ENCODE data around the gene TAF1B. TPM values are rescaled to one million over a fixed set of nuclear protein-coding genes. Genes with fewer than 3 reads are reported as not detected.

The TAF1B gene
- total RNA-seq, 1 donor from 2014 or later, result 19.0 TPM

DNA sequence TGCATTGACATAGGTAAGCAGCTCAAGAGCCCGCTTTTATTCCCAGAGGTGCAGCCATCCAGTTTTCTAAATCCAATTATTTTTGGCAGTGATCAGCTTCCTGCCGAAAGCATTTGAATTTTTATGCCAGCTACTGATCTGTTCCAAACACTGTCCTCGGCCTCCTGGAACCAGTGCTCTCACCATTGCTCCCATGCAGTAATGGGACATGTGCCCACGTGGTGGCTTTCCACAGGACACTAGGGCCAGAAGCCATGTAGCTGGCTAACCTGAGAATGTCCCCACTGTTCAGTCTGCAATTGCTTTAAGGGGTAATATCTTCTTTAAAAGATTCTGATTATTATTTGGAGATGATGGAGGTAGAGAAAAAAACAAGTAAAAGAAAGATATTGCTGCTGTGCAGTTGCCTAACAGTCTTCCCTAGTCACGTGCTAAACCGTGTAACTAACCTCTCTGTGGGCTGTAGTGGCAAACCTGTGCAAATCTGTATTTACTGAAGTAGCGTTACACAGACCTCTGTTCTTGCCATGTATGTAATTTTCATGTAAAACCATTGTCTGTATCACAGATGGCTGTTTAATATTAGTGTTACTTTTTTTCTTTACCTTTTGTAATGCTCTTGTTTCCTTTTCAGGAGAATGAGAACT, 121.2 kb downstream of the TAF1B start:
- peak in 1 of 2 donors; percentile 31 for DNase-seq (ENCODE audit: low read depth in 2 of 2)

DNA sequence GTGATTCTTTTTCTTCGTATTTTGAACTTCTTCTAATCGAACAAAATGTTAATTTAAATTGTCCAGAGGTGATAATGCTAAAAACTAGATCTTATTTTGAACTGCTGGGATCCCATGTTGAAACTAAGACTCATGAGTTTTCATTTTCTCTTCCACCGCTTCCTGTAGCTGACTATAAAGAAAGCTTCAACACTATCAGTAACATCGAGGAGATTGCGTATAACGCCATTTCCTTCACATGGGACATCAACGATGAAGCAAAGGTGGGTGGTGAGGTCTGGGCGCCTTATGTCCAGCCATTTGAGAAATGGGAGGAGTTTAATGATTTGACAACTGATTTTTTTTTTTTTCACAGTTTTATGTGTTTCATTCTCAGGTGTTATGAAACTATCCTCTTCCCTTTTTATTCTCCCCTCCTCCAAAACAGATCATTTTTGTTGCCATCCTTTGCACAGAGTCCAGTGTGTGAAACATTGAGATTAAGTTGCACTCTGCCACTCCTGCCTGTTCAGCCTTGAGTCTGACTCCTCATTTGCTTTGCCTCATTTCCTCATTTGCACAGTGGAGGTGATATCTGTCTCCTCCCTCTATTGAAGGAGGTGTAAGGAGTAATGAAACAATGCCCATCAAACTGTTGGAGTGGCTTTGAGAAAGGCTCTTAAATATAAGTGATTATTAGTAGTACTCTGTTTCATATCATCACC, 122.0 kb downstream of the TAF1B start:
- no peak for DNase-seq (ENCODE audit: low read depth in 2 of 2)

DNA sequence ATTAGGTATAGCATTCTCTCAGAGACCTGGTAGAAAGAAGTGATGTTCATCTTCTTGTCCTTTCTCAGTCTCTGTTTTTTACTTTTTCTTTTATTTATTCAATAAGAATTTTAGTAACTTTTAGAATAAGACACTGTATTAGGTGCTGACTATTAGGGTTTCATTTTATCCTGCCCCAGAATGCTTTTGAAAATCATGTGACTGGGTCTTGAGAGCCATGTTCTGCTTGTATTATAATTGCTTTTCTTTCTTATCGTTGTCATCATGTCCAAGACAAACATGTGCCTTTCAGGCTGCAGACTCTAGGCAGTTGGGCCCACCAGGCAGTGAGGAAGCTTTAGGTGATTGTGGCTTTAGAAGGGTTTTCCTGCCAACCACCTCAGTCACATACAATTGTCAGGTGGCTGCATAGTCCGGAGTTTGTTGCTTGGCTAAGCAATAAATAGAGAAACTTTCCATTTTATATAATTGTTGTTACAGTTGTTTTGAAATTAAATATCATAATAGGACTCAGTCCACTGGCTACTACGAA, 123.3 kb downstream of the TAF1B start:
- DNase-seq (ENCODE audit: low read depth in 2 of 2), result no peak

DNA sequence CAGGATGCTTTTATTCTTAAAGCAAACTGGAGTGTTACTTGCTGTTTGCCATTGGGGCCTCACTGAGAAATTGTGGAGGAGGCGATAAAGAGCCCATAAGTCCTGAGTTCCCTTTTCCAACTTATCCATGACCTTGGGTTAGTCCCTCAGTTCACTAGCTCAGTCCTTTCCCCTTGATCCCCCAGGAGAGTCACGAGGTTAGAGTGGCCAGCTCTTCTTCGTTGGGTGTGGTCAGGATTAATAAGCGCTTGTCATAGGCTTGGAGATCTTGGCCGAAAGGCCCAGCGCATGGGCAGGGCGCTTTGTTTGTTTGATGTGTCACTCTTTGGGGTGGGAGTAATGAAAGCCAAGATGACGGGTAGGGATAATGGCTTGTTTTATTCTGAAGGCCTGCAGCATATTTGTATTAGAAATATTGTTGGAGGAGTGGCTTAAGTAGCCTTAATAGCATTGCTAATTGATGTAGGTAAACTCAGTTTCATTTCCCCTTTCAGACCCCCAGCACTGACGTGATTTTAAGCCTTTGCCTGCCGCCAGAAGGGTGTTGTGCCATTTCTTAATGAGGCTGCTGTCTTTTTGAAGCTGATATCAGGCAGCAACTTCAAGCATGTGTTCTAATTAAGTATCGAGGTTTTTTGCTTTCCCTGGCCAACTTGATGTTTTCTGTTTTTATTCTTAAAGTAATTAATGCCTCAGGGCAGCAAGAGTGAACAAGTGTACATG, 123.9 kb downstream of the TAF1B start:
- no peak for DNase-seq (ENCODE audit: low read depth in 2 of 2)

DNA sequence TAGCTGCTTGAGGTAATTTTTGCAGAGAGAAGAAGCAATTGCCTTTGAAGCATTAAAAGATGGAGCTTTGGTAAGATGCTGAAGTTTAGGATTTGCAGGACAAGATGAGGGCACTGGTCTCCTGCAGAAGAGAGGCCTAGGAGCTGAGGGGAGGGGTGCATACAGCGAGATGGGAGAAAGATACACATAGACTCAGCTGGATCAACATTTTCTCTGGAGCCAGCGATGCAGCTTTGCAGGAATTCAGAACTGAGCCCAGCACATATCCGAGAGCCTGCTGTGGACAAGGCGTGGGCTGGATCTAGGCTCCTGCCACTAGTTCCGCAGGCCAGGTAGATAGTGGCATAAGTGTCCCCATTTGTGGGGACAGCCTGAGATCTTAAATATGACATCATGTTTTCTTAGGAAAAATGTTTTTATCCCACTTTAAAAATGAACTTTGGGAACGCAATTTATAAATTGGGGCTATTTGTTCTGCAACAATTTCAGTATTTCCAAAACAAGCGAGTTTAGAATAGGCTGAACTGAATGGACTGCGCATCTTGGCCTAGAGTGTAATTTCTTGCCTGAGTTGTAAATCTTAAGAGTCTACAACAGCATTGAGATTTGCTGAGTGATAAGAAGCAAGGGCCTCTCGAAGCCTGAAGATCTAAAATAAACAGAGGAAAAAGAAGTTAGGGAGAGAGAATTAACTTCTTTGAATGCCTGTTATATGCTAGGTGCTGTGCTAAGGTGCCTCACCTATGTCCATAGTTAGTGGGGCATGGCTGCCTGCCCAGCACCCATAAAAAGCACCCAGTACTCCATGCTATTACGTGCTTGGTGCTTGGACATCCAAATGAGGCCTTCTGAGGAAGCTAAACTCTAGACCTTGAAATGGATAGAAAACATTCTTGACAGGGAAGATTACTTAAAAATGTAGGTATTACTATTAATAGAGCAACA, 125.6 kb downstream of the TAF1B start:
- DNase-seq (ENCODE audit: low read depth in 2 of 2), result no peak

DNA sequence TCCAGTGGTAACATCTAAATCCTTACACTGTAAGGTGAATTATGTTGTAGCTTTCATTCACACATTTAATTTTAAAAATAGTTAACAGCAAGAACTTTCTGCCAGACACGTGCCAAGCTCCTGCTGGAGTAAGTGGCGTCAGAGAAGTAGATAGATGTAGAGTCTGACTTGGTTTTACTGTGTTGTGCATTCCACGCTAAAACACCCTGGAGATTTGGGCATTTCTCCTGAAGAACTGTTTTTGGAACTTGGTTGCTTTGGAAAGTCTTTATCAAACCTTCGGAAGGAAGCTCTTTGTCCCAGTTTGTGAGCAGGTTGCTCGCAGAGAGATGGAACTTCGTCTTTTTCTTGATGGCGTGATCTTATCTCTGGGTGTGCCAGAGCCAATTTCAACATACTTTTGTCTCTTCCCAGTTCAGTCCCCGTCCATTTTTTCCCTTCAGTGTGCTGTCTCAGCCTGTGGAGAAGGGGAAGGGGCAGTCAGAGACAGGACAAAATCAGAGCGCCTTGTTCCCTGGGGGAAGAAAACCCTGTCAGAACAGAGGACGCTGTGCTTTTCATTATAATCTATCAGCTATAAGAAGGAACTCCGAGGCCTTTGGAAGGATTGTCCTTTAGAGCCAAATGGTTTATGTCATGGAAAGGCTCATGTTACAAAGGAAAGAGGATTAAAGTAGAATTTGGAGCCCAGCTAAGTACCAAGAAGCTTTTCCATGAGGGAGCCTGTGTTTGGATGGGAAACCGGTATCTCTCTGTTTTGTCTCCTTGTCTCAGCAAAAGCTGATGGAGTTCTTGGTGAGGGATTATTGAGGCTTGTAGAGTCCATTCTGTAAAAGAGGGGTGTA, 127.1 kb downstream of the TAF1B start:
- DNase-seq (ENCODE audit: low read depth in 2 of 2), result no peak

DNA sequence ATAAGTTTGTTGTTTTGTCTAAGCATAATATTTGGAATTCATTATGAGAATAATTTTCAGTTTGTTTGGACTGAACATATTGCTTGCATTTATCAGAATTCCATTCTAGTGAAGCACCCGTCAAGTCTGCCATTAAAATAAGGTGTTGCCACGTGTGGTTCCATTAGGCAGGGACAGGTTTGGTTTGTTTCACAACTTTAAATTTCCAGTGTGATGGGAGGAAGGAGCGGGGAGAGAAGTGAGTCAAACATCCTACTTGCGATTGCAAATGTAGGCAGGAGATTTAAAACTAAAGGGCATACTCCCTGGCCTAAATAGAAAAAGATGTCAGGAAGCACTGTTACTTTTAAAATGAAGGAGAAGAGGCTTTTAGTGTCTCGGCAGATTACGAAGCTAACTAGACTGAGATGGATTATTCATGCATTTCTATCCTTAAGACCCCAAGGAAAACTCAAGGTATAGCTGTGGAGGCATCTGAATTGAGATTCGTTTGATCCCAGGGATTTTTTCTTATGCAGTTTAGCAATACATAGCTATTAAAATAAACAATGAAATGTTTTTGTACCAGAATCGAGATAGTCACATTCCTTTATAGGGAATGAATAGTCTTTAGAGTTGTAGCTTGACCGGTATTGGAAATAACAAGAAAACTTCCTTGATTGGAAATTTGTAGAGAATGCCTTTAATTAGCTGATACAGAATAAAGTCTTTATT, 128.0 kb downstream of the TAF1B start:
- DNase-seq (ENCODE audit: low read depth in 2 of 2), result no peak

DNA sequence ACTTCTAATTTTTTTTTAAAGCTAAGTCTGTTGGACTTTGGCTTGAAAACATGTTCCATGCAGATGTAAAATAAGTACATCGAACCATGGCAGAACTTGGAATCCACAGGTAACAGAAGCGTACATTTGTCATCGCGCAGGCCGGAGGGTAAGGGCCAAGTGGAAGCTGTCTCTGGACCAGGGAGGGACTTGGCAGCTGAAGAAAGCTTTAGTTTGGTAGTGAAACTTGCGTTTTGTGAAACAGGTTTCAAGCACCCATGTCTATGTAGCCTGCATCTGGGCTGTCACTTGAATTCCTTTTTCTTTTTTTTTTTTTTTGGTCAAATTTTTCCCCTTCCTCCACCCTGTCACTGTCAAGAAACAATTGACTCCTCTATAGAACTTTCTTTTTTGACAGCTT, 128.6 kb downstream of the TAF1B start:
- DNase-seq (ENCODE audit: low read depth in 2 of 2), result no peak

DNA sequence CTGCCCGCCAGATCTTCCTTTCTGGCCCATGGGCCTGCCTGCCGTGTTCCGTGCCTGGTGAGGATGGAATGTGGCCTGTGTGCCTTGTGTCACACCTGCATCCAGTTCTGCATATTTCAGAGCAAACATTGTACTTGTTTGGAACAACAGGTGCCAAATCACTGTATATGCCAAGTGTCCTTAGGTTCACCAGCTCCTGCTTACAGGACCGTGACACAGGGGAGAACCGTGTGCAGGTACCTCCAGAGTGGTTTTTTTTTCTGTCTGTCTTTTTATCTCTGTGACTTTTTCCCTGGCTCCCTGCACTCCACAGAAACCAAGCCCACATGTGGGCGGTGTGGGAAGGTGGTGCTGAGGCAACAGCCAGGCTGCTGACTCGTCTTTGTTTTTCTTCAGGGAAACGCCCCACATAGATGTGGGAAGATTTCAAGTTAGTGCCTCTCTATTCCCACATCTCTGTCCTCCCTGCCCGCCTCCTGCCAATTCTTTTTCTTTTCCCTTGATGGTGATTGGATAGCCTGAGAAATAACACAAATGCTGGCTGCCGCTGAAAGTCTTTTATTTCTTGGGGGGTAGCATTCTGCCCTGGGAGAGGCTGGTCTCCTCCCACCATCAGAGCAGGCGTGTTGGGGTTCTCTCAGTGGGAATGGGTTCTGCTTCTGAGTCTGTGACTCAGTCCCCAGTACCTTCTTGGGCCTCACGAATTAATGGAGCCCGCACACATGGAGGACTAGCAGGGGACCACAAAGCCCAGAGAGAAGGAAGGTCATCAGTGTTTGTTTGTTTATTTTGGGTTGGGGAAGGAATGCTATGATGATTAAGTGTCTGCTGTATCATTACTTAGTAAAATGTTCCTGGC, 129.6 kb downstream of the TAF1B start:
- no peak for DNase-seq (ENCODE audit: low read depth in 2 of 2)

DNA sequence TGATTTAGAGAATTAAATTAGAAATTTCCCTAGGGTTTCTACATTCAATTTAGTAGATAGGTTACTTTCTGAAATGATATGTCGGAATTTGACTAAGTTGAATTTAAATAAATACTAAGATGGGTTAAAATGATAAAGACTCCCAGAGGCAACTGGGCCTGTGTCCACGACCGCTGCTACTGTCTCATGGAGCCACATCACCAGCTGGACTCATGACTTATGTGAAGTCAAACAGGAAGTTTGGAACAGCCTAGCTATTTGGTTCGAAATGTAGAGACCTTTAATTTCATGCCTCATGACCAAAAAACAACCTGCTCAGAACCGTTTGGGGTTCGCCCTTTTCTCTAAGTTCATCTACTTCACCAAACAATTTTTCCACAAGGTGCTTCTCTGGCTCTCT, 130.4 kb downstream of the TAF1B start:
- DNase-seq (ENCODE audit: low read depth in 2 of 2), result peak in 1 of 2 donors; percentile 50

DNA sequence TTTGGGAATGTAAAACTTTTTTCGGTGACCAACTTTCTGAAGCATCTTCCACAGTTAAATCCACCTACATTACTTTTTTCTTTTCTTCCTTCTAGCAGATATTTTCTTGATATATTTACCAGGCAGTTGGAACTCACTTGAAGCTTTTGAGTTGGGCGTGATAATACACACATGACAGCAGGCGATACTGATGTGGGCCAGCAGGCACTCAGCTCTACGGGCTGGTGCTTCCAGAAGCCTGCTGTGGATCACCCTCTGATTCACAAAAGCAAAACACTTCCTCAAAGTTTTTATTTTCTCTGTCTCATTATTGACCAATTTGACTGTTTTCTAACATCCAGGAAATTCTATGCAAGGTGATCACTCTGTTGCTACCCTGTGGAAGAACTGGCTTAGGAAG, 131.1 kb downstream of the TAF1B start:
- peak in 1 of 2 donors; percentile 34 for DNase-seq (ENCODE audit: low read depth in 2 of 2)

DNA sequence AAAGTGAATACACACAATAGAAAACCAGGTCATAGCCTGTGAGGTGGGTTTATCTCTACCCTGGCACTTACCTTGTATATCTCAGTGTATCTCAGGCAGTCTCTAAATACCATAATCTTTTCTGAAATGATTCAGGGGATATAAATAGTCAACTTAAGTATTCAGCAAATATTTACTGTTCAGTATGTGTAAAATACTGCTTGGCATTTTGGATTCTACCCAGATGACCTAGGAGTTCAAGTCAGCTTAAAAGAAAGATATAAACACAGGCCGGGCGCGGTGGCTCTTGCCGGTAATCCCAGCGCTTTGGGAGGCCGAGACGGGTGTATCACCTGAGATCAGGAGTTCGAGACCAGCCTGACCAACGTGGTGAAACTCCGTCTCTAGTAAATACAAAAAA, 132.1 kb downstream of the TAF1B start:
- DNase-seq (ENCODE audit: low read depth in 2 of 2), result peak in 1 of 2 donors; percentile 27

DNA sequence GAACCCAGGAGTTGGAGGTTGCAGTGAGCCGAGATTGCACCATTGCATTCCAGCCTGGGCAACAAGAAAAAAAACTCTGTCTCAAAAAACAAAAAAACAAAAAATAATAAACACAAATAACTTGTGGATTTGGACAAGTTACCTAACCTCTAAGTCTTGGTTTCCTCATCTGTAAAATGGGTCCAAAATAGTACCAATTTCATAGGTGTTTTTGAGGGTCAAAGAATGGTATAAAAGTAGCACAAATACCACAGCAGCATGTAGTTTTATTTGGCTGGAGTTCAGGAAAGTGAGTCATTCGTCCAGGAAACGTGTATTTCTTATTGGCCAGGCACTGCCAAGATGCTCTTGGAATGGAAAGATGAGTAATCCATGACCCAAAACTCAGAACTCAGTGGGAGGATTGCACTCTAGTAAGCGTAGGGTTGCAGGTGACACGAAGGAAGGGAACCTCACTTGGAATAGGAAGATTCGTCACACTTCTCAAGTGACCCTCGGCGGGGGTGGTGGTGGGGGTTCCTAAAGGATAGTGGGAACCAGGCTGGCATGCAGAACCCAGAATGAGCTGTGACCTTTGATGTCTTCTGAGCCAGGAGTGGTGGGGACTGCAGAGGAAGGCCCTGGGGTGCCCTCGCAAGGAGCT, 132.7 kb downstream of the TAF1B start:
- peak; percentile 95 to 96 for DNase-seq (ENCODE audit: low read depth in 2 of 2)

DNA sequence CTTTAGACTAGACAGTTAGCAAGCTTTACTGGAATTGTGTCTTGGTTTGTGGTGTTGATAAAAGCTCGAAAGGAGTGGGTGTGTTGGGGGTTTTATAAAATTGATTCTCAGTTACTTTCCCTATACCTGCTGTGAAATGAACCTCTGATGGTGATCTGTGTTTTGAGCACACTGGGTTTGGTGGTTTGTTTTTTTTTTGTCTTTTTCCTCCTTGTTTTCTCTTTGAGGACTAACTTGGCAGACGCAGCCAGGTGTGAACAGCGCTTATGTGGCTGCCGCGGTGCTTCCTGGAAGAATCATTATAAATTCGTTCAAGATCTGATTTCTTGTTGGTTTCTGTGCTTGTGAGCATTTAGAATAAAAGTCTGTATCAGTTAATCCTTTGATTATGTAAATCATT, 136.7 kb downstream of the TAF1B start:
- DNase-seq (ENCODE audit: low read depth in 2 of 2), result no peak

DNA sequence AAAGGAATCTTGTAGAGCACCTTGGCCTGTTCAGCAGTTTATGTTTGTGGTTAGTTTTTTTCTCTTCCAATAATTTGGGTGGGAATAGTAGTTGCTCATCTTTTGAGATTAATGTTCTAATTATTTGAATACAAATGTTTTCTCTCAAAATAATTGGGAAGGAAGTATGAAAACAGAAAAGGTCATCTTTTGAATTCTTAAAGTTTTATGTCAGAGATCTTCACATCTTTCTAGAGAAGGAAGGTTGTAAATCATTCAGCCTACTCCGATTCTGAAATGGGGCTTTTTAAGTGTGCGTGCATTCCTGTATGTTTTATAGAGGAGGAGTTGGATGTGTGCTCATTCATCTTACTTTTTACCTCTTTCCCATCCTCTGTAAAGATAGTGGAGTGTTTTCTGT, 137.2 kb downstream of the TAF1B start:
- no peak for DNase-seq (ENCODE audit: low read depth in 2 of 2)

DNA sequence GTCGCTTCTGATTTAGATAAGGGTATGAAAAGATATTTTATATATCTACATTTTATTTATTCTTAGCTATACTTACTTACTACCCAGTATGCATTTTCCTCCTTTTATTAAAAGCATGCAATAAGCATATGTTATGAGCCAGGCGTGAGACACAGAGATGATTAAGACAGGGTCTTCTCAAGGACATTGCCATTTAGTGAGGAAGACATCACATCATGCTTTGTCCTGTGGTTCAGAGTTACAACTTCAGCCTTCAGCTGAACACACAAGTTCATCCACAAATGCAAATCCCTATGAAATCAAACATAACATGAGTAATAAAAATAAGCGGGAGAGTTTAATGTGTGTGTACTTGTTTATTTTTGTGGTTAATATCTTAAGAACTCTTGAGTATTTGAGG, 138.4 kb downstream of the TAF1B start:
- no peak for DNase-seq (ENCODE audit: low read depth in 2 of 2)

DNA sequence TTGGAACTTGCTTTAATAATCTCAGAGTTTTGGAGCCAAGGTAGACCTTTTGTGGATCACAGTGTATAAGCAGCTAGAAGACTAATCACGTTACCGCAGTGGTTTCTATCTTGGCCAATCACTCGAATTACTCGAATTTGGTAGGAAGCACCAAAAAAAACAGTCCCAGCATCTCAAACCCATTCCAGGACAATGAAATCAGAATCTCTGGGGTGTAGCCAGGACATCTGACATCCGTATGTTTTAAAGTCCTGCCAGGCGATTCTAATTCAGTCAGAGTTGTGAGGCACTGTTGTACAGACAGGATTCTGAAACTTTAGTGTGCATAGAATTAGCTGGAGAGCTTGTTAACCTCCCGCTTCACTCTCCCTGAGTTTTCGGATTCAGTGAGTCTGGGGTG, 139.0 kb downstream of the TAF1B start:
- no peak for DNase-seq (ENCODE audit: low read depth in 2 of 2)

DNA sequence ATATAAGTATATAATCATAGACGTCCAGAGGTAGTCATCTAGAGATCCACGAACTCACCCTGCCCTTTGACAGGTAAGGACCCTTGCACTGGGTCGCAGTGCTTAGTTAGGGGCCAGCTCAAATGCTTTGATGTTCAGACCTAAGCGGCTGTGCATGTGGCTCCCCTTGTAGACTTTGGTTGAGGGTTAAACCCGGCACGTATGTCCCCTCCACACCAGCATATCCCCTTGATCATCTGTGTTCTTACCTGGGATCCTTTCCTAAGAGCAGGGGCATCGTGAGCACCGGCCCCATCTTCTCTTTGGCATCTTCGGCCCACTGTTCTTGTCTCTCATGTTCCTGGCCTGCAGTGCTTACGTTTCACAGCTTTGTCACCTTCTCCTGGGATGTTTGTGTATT, 139.6 kb downstream of the TAF1B start:
- no peak for DNase-seq (ENCODE audit: low read depth in 2 of 2)
